CD4-positive, alpha-beta T cell treated with Interferon alpha-2 for 1 hour (primary cell): ENCODE measurements around the gene LRPAP1.
"Not testable (repeated sequence)": the region's sequence is repeated elsewhere in the genome, so short reads cannot be mapped to it uniquely, and the experiment has no call there.

Source experiments
- DNase-seq, 2 donors: peaks; one replicate each; pipeline ENCODE4 v3.0.0-alpha.2; 2020 to 2022

The LRPAP1 gene

DNA sequence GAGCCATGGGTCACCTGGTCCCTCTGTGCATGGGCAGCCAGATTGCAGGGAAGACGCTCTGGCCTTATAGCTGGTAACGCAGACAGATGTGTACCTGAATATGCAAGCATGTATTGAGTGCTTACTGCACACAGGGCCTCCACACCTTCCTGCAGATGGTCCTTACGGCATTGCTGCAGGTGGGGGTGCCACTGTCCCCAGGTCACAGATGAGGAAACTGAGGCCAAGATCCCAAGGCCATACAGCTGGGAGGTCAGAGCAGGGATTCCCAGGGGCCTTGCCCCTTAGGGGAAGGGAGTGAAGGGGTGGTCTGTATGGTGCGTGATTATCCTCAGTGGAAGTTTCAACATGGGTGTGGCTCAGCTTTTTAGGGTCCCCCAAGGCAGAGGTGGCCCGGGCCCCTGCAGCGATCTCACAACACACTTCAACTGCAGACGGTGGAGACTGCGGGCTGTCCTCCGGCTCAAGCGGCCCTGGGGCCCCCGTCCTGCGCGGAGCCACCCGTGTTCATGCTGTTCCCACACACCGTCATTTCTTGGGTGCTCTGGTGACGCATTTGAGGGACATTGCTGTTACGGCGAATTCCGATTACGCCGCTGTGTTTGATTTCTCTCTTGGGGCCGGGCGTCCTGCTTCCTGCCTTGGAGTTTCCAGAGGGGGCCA, 61.0 kb downstream of the LRPAP1 start:
- DNase-seq = no peak

DNA sequence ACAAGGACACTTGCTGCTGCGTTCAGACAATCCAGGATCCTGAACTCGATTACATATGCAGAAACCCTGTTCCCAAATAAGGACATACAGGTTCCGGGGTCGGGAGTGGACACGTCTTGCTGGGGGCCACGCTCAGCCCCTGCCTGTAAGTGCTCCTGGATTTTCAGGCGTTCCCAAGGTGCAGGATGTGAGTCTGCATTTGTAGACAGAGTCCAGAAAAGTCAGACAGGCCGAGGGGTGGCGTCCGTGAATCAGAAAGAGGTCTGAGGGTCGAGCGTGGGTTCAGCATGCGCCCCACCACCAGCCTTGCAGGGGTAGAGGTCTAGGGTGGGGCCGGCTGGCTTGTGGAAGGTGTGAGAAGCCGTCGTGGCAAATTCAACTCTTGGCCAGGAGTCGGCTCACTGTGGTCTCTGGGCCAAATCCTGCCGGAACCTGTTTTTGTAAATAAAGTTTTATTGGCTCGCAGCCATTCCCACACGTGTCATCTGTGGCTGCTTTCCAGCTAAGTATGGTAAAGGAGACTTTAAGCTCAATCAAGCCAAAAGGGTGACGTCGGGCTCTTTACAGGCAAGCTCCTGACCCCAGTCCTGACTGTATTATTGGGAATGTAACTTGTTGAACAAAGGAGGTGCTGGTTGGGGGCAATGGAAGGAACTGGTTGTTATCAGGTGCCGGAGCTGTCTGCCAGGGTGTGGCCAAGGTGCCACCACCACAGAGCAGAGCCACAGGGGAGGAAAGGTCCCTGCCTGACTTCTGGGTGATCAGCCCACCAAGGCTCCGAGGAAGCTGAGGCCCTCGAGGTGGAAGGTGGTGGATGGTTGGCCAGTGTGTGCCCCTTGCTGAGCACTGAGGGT, 61.8 kb downstream of the LRPAP1 start:
- no peak for DNase-seq

DNA sequence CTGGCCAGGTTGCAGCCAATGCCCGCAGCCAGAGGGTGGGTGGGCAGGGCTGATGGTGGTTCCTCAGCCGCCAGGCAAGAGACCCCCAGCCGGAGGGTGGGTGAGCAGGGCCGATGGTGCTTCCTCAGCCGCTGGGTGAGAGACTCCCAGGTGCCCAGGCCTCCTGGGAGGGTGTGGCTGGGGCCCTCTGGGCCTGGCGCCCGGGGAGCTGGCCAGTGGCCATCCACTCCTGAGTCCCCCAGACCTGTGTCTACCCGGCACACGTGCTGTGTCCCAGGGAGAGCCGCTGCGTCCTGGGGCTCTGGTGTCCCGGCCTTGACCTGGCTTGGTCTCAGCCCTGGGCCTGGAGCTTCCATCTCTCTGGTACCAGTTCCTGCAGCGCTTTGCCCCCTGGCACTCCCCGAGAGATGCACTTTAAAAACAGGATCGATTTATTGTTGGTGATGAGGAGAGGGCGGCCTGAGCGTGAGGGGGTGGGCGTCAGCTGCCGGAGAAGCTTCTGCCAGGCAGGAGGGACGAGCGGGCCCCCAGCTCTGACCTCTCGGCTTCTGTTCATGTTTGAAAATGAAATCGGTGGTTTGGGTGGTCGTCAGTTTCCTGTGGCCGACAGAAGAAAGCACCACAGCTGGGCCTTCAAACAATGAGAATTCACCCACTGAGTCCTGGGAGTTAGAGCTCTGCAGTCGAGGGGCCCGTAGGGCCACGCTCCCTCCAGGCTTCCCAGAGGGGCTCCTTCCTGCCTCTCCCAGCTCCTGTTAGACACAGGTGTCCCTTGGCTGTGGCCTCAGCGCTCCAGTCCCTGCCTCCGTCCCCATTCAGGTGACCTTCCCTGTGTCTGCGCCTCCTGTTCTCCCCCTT, 62.6 kb downstream of the LRPAP1 start:
- DNase-seq = no peak

DNA sequence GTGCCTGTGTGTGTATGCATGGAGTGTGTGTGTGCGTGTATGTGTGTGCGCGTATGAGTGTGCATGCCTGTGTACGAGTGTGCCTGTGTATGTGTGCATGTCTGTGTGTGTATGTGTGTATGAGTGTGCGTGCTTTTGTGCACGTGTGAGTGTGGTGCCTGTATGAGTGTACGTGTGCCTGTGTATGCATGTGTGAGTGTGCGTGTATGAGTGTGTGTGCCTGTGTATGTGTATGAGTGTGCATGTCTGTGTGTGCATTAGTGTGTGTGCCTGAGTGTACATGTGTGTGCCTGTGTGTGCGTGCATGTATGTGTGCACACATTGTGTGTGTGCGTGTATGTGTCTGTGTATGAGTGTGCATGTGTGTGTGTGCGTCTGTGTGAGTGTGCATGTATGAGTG, 63.4 kb downstream of the LRPAP1 start:
- DNase-seq = no peak

DNA sequence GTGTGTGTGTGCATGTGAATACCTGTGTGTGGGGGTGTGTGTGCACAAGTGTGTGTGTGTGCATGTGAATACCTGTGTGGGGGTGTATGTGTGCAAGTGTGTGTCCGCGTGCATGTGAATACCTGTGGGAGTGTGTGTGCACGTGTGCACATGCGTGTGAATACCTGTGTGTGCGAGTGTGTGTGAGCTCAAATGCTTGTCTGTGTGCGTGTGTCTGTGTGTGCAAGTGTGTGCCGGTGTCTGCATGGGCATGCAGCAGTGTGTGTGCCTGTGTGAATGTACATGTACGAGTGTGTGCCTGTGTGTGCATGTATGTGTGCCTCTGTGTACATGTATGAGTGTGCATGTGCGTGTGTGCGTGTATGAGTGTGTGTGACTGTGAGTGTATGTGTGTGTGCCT, 64.1 kb downstream of the LRPAP1 start:
- no peak for DNase-seq

DNA sequence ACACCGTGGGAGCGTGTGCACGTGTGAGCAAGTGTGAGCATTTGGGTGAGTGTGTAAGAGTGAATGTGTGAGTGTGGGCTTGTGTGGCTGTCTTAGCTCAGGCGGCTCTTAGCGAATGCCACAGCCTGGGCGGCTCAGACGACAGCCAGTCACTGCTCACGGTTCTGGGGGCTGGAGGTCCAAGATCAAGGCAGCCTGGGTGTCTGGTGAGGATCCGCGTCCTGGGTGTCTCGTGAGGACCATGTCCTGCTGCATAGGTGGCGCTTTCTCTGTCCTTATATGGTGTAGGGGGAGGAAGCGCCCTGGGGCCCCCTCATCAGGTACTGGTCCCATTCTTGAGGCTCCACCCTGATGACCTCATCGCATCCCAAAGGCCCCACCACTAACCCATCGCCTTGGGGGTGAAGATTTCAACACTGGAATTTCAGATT, 64.6 kb downstream of the LRPAP1 start:
- no peak for DNase-seq

DNA sequence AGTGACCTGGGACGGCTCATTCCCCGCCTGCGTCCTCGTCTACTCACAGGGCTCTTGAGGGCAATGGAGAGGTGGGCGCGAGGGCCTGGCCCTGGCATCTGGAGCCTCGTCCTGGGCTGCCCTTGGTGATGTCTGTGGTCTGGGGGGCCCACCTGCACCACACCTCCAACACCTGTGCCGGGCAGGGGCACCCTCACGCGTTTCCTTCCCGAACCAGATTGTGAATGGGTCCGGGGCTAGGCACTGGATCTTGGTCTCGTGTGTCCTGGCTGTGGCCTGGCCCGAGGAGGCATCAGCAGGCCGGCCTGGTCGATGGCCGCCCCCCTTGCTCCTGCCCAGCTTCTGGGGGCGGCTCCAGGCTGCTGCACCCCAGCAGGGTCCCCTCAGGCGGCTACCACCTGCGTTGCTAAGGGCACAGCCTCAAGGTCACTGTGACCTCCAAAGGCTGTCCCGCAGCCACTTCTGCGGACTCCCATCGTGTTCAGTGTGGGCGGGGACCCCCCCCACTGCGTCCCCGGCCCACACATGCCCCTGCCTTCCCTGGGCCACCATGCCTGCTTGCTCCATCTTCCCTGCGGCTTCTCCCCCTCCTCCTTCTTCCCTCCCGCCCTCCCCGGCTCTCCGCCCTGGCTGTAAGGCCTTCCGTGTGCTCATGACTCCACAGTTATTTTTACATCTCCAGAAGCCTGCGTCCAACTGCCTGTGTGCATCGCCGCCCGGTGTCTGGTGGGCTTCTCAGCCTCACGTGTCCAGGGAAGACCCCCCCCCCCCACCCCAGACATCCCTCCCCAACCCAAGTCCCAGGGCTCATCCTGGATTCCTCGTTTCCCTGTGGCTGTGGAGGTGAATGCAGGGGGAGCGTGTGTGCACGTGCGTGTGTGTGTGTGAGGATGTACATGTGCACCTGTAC, 65.3 kb downstream of the LRPAP1 start:
- DNase-seq = no peak

DNA sequence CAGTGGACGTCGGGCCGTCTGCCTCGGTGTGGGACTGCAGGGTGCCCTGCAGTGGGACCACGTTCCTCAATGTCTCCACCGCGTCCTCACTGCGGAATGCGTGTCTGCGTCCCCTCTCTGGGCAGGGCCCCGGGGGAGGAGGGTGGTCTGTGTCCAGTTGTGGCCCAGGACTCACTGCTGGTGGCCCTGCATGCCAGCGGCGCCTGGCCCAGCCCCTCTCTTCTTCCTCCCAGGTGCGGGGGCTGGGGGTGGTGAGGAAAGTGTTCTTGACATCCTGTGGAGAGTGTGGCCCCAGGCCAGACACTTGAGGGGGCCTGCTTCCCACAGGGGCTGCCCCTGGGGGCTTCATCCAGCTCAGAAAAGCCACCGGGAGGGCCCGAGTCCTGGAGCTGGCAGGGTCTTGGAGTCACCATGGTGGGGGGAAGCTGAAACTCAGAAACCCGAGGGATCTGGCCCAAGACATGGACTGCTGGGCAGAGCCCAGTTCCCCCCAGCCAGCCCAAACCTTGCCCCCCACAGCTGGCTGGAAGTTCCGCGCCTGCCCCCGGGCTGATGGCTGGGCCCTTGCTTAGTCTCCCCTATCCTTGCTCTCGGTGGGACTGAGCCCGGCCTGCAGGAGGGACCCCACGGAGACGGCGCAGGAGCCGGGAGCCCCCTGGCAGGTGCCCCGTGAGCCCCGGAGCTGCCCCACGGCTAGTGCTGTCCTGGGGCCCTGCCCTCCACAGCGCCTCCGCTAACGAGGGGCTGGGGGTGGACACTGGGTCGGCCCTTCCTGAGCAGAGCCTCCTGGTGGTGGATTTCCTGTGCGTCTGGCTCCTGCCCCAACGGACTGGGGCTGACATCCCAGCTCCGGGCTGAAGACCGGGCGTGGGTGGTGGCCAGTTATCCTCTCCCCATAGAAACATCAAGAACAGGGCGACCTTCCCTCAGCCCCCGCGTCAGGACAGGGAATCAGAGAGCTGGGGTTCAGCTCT, 66.2 kb downstream of the LRPAP1 start:
- DNase-seq = no peak

DNA sequence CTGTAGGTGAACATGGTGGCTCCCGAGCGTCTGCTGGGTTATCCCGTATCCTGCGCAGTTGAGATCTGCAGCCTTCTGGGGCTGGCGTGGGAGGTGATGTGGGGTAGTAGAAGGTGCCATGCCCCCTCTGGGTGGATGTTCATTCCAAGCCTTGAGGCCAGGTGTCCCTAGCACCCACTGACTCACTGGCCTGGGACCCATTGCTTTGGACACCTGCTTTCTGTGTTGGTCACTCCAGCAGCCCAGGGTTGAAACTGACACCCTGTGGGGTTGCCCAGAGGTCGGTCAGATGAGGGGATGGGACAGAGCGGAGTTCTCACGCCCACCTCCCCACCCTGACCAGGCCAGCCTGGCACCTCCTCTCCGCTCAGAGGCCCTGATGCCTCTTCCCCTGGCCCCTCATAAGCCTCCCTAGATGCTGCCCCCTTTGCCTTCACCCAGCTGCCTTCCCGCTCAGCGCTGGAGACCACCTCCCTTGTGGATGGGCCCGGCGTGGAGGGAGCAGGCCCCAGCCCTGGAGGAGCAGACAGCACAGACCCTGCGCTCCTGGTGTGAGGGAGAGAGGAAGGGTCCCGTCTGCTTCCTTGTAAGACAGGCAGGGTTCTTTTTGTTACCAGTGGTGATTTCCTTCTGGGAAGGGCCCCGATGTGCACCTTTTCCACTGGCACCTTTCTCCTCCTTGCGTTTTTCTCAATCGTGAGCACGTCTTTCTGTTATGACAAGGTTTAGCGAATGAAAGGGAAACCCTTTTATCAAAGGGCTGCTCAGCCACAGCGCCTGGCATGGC, 67.1 kb downstream of the LRPAP1 start:
- DNase-seq = no peak

DNA sequence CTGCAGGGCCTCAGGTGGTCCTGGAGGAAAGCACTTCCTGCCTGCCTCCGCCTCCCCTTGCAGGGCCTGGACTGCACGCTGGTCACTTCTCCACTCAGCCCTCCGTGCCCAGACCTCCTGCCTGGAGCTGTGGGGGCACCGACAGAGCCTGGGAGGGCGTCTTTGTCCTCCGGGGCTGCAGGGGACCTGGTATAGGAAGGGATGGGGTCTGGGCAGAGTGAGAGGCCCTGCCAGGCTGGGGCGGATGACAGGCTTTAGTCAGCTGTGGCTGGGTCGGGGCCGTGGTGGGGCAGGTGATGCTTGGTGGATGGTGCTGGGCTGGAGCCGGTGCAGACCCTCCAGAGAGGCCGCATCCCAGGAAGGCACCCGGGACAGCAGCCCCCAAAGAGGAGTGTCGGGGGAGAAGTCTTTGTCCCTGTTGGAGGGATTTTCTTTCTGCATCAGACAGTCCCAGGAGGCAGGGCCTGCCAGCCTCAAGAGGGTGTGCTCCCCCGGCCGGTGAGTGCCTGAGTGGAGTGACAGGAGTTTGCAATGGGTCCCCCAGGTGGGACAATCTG, 67.8 kb downstream of the LRPAP1 start:
- no peak for DNase-seq

DNA sequence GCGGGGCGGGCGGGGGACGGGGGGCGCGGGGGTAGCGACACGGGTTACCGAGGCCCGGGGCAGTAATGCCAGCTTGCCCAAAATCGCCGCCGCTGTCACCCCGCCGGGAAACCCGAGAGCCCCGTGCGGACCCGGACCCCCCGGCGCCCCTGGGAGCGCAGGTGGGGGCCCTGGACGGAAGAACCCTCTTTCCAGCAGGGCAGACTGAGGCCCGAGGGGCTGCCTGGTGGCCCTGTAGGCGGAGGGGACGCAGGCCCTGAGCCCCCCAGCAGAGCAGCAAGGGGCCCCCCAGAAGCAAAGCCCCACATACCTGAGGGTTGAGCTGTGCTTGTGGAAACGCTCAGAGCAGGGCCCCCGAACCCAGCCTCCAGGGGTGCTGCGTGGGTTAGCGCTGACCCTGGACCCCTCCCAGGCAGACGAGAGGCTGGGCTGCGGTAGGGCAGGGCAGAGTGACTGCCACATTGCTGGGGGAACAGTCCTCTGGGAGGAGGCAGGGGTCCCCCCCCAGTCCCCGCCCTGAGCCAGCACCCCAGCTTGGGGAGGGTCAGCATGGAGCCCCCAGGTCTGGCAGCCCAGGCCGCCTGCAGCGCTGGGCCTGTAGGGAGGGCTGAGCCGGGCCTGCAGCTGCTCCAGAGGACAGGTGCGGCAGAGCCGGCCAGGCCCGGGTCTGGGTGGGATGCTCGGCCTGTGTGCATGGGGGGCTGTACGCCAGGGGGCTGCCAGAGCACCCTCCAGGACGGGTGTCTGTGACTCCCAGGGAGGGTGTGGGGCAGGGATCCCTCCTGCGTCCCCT, 68.5 kb downstream of the LRPAP1 start:
- no peak for DNase-seq

DNA sequence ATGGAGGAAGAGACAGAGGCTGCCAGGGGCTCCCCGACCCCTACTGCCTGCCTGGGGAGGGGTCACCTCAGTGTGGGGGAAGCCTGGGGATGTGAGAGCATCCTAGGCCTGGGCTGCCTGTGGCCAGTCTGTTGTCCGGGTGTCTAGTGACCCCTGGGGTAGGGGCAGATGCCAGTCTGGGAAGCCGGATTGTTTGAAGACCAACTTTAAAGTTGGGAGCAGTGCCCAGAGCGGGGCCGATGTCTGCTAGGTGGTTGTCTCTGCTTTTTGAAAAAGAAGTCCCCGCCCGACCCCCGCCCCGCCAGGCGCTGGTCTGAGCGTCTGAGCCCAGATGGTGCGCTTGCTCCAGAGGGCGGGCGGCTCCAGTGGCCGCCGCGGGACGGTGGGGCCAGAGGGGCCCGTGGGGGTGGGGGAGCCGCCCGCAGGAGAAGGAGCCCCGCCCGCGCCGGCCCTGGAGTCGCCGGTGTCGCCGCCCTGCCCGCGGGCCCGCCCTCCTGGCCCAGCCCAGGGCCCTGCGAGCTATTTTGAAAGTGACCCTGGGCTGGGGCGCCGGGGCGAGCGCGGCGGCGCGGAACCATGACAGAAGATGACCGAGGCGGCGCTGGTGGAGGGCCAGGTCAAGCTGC, 69.3 kb downstream of the LRPAP1 start, which contains the start of gene DOK7:
TSS of gene DOK7 (plus strand) at position 517 of the 626 bp plus-strand sequence. CDS start at position 587, 70 bp downstream.
- DNase-seq = no peak

DNA sequence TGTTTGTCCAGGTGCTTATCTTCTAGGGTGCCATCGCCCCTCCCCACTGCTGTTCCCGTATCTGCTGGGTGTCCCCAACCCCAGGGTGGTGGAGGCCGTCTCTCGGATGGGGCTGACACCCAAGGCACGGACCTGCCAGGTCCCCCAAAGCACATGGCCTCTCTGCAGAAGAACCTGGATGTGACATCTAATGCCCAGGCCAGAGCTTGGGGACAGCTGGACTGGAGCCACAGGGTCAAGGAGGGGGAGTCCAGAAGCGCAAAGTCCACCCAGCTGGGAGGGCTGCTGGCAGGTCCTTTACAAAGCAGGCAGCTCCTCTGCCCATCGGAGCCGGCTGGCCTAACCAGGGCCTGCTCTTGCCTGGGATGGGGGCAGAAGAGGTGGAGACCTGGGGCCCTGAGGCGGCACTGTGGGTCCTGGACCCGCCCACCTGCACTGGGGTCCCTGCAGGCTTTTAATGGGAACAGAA, 69.9 kb downstream of the LRPAP1 start:
- DNase-seq = no peak

DNA sequence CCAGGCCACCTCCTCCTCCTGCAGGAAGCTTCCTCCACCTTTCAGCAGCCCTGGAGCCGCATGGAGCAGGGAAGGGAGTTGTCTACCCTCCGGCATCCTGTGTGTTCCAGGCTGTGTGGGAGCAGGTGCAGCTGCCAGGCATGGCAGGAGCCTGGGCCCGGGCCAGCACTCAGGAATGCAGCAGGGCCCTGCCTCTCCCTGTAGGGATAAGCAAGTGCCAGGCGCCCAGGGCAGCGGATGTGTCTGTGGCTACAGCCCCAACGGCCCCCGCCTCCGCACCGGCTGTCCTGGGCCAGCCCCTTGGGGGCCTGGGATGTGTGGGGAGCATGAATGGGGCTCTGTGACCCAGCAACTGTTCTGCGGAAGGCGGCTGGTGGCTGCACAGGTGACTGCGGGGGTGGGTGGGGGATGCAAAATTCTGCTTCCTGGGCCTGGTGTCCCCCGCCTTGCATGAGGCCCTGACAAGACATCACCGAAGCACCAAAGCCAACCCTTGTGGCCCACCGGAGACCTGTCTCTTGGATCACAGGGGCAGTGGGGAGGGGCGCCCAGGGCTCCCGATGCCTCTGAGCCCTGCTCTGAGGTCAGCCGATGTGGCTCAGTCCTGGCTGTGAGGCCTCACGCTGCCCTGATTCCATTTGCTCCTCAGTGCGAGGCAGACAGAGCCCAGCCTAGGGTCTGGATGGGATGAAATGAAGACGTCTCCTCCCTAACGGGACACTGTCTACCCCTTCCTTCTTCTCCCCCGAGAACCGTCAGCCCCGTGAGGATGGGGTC, 70.5 kb downstream of the LRPAP1 start:
- DNase-seq = no peak

DNA sequence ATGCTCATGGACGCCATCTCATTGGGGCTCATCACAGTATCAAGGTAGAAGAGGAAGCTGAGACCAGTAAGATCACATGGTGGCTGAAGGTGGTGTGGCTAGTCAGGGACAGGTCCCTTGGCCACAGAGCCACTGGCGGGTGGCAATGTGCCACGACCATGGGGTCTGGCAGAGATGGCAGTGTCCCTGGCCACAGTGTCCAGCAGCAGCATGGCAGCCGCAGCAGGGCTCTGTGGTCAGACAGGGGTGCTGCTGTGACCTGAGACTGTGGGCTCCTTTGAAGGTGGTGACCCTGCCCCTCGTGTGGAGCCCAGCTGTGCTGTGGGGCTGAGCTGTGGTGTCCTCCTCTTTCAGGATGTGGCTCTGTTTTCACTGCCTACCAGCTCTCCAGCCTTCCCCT, 71.3 kb downstream of the LRPAP1 start:
- no peak for DNase-seq

DNA sequence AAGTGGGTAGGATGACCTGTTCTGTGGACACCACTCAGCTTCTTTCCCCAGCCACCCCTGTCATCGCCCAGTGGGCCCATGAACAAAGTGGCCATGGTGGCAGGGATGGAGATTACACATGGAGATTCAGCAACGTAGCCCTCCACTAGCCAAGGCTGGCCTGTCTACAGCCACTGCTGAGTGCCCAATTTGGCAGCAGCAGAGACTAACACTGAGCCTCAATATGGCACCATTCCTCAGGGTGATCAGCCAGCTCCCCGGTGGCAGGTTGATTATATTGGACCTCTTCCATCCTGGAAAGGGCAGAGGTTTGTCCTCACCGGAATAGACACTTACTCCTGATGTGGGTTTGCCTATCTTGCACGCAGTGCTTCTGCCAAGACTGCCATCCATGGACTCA, 73.1 kb downstream of the LRPAP1 start:
- DNase-seq = not testable (repeated sequence)

DNA sequence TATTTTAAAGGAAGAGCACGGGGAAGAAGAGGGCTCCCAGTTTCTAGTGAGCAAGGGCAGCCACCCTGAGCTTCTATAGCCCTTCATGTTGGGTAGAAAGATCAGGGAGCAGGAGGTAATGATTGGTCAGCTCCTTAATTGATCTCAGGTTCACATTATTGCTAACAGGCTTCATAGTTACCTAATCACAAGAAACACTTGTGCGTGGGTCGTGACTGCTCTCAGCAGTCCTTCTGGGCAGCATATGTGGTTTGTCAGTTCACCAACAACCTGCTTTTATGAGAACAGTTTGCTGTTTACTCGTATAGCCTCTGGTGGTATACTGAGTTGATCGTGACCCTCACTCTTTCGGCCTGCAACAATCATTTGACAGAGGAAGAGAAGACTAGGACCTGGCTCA, 73.9 kb downstream of the LRPAP1 start:
- no peak for DNase-seq
